Mammary epithelial cell (primary cell): ENCODE results near the gene ITGB6.

Source experiments
- CTCF ChIP-seq, 2 donors: IDR thresholded peaks in 1 of 2; conservative IDR thresholded peaks in 1 of 2; 2 replicates each; pipeline ENCODE4 v1.5.1; 2011 to 2012; ENCODE audit warnings: inconsistent platforms in 2 of 2, low read length in 2 of 2, mild to moderate bottlenecking in 2 of 2, control low read depth in 1 of 2, low read depth in 1 of 2; ENCODE audit not compliant: insufficient read depth in 1 of 2; ENCODE audit errors: extremely low read depth in 1 of 2
- EZH2 ChIP-seq: IDR thresholded peaks from 2 replicates; pipeline ENCODE4 v1.6.1; 2012; ENCODE audit warnings: low read length, inconsistent platforms, borderline replicate concordance

DNA sequence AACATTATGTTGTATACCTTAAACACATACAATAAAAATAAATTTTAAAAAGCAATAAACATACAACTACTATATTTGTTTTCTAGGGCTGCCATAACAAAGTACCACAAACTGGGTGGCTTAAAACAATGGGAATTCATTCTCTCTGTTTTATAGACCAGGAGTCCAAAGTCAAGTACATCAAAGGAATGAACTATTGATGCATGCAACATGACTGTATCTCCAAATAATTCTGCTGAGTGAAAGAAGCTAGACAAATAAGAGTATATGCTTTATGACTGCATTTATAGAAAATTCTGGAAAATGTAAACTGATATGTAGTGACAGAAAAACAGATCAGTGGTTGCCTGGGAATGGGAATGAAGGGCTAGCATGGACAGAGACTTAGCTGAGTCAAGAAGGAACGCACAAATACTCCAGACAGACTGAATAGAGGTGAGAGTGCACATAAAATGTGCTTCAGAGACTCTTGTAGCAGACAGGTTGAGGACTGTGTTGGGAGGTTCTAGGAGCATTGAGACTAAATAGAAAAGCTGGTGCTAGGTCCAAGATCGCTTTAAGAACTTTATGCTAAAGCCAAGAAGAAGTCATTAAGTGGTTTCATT lies 126.7 kb downstream of the ITGB6 start:
- no peak for TF ChIP-seq CTCF (conservative IDR thresholded peaks at IDR 0.05 in 1 of 2, IDR thresholded peaks at IDR 0.05 in 1 of 2; ENCODE audit: extremely low read depth in 1 of 2, insufficient read depth in 1 of 2, low read depth in 1 of 2, low read length in 2 of 2)
- no peak for TF ChIP-seq EZH2
